SH-SY5Y (cell line): ENCODE data around the gene APBA1.

ENCODE experiments used
- GATA2 ChIP-seq: IDR thresholded peaks from 2 replicates; pipeline ENCODE4 v1.6.1; 2011; ENCODE audit warnings: mild to moderate bottlenecking, low read depth, low read length
- GATA3 ChIP-seq: IDR thresholded peaks from 2 replicates; pipeline ENCODE4 v1.6.1; 2011; ENCODE audit warnings: low read depth, mild to moderate bottlenecking, low read length, moderate library complexity

- TF ChIP-seq GATA2 (no peak), GATA3 (no peak)
These were observed 203.0 kb downstream of the APBA1 start for GRCh38 chr9:69469136-69469535.
